Activated effector memory CD4-positive, alpha-beta T cell treated with anti-CD3 and anti-CD28 coated beads, Interleukin-2, amount 50 U/mL, for 16 hours (primary cell): Measurements from ENCODE around the gene LTK.
"Not testable (repeated sequence)": the region's sequence is repeated elsewhere in the genome, so short reads cannot be mapped to it uniquely, and the experiment has no call there.

Source experiments
- DNase-seq: peaks from one replicate; pipeline ENCODE4 v3.0.0-alpha.2; 2020

The LTK gene

GRCh38 chr15:41473418-41473817 lies 40.2 kb downstream of the LTK start:
- DNase-seq = no peak

GRCh38 chr15:41469644-41470043 lies 44.0 kb downstream of the LTK start:
- not testable (repeated sequence) for DNase-seq

DNA sequence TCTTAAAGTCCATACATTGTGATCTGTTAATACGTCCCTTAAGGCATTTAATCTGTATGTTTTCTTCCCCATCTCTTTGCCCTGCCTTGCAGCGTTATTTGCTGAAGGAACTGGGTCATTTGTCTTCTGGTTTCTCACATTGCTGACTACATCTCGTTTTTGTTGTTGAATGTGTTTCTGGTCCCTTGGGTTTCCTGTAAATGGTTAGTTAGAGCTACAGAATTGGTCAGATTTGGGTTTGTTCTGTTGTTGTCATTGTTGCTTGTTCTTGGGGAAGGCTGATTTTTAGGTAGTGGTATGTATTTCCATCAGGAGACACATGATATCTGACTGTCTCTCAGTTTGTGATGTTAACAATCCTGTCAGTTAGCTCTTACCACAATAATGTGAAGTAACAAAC lies 46.9 kb downstream of the LTK start:
- no peak for DNase-seq

DNA sequence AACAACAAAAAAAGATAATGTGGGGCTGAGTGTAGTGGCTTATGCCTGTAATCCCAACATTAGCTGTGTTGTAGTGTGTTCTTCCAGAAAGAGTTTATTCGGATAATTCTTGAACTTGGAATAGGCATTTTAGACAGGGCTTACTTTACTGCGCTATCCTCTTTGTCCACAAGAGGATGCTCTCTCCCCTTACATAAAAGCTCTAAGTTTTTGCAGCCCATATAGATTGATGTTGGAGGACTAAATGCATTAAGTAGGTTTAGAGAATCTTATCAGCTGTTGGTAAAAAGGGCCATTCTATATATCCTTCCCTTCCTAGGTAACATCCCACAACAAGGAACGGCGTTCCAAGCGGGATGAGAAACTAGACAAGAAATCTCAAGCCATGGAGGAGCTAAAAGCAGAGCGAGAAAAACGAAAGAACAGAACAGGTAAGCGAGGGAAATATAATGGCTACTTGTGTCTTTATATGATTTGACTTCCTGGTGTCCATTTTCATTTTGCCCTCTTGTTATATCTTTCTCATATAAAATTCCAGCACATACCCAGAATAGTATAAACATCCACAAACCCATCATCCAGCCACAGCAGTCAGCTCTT lies 47.7 kb downstream of the LTK start:
- peak; percentile 5 for DNase-seq

GRCh38 chr15:41464889-41465580 lies 48.6 kb downstream of the LTK start:
- DNase-seq = peak; percentile 44

GRCh38 chr15:41462084-41462795 lies 51.4 kb downstream of the LTK start:
- no peak for DNase-seq
